ENCODE measurements around the gene PAQR6. TPM values are rescaled to one million over a fixed set of nuclear protein-coding genes. Genes with fewer than 3 reads are reported as not detected.

PAQR6 gene
- total and polyA plus RNA-seq, 7 donors: 0.30 to 1.2 (median 0.73) TPM

DNA sequence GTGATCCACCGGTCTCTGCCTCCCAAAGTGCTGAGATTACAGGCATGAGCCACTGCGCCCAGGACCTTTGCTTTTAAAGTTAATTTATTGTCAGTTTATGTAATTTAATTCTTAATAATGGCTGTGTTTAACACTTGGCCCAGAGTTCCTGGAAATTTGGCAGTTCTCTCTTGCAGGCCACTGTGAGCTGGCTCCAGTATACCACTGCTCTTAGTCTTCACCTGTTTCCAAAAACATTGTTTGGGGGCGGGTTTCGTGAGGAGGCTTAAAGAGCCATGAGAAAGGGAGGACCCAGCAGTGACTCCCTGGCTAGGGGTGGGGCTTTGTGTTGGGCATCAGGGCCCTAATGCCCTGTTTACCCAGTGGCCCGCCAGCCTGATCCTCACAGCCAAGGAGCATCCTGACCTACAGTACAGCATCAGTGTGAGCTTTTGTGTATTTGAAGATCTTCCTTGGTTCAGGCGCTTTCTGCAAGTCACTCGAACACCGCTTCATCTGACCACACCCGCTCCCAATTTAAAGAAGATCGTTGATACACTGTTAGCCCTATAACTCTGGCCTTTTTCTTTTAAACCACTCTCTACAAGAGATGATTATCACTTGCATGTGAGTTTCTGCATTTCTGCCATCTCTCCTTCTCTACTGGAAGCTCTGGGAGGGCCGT lies 17.9 kb downstream of the PAQR6 start:
- H3K9me3 ChIP-seq: no peaks in the 10 kb centered on the region
- 72 to 83% (median 73%) methylated on average over 11 of the region's 11 CpGs for WGBS, 3 donors
- intact Hi-C loops (cut with DNase I): no loop called here
- TF ChIP-seq, protein P1, sequence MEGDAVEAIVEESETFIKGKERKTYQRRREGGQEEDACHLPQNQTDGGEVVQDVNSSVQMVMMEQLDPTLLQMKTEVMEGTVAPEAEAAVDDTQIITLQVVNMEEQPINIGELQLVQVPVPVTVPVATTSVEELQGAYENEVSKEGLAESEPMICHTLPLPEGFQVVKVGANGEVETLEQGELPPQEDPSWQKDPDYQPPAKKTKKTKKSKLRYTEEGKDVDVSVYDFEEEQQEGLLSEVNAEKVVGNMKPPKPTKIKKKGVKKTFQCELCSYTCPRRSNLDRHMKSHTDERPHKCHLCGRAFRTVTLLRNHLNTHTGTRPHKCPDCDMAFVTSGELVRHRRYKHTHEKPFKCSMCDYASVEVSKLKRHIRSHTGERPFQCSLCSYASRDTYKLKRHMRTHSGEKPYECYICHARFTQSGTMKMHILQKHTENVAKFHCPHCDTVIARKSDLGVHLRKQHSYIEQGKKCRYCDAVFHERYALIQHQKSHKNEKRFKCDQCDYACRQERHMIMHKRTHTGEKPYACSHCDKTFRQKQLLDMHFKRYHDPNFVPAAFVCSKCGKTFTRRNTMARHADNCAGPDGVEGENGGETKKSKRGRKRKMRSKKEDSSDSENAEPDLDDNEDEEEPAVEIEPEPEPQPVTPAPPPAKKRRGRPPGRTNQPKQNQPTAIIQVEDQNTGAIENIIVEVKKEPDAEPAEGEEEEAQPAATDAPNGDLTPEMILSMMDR (IDR thresholded peaks at IDR 0.05): no peak
- DNase-seq: peak in 1 of 2 donors; percentile 29
- H3K4me3 ChIP-seq: no peak overlapping the region
- no peak overlapping the region for H3K27ac ChIP-seq
- no peaks in the 10 kb centered on the region for H3K27me3 ChIP-seq (ENCODE audit: insufficient read depth in 3 of 3, low read length in 2 of 3)
- ATAC-seq: no peak
- H3K4me1 ChIP-seq: peaks cover 5% of the 10 kb centered on the region
- peaks cover 5 to 63% of the 10 kb centered on the region in 2 donors for H3K36me3 ChIP-seq (ENCODE audit: insufficient read depth in 1 of 2, low read depth in 1 of 2)

DNA sequence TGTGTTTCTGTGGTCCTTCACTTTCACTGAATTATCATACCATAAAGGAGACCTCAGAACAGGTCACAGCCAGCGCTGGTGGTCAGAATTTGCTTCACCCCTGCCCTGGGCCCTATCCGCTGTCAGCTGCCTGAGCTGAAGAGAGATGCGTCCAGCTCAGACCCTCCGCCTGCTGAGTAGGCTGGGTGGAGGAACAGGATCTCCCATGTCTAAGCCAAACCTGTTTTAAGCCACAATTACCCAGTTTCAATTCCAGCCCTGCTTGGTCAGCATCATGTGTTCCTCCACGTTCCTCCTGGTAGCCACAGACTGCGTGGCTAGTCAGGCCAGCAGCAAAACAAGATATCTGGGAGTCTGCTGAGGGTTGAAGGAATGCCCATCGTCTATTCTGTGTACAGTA lies 19.4 kb downstream of the PAQR6 start:
- H3K9me3 ChIP-seq: no peaks in the 10 kb centered on the region
- 66 to 87% (median 75%) methylated on average over 7 of the region's 7 CpGs for WGBS, 3 donors
- no peak overlapping the region for H3K27ac ChIP-seq
- no peak overlapping the region for H3K4me3 ChIP-seq
- intact Hi-C loops (cut with DNase I): no loop called here
- TF ChIP-seq, protein P1 (IDR thresholded peaks at IDR 0.05): no peak
- ATAC-seq (no peak), DNase-seq (peak in 1 of 2 donors; percentile 47)
- H3K27me3 ChIP-seq (ENCODE audit: insufficient read depth in 3 of 3, low read length in 2 of 3): no peaks in the 10 kb centered on the region
- peaks cover 5% of the 10 kb centered on the region for H3K4me1 ChIP-seq
- H3K36me3 ChIP-seq (ENCODE audit: insufficient read depth in 1 of 2, low read depth in 1 of 2): peaks cover 1 to 59% of the 10 kb centered on the region in 2 donors

DNA sequence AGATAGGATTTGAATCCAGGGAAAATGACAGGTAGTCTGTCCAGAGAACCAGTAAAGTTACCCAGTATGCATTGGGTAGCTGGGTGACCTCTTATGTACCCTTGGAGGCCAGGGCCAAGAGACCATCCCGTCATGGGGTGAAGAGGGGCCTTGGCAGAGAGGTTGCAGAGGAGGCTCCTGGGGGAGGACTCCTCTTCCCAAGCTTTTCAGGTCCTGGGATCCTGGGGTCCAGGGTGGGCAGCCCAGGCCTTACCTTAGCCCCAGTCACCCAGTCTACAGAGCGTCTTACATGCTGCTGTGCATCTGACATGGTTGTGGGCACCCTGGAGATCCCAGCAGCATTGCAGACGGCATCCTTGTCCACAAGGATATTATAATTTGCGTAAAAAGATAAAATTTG lies 21.1 kb downstream of the PAQR6 start:
- 80 to 88% (median 82%) methylated on average over 4 of the region's 4 CpGs for WGBS, 3 donors
- Histone ChIP-seq H3K27me3 (ENCODE audit: insufficient read depth in 3 of 3, low read length in 2 of 3) (no peaks in the 10 kb centered on the region), H3K4me1 (peaks cover 5% of the 10 kb centered on the region), H3K4me3 (no peak overlapping the region), H3K36me3 (ENCODE audit: insufficient read depth in 1 of 2, low read depth in 1 of 2) (peaks cover 0 to 67% of the 10 kb centered on the region in 2 donors), H3K27ac (no peak overlapping the region), H3K9me3 (no peaks in the 10 kb centered on the region)
- DNase-seq: peak in 1 of 2 donors; percentile 15
- no peak for ATAC-seq
- TF ChIP-seq, protein P1 (IDR thresholded peaks at IDR 0.05): no peak
- intact Hi-C loops (cut with DNase I): no loop called here

DNA sequence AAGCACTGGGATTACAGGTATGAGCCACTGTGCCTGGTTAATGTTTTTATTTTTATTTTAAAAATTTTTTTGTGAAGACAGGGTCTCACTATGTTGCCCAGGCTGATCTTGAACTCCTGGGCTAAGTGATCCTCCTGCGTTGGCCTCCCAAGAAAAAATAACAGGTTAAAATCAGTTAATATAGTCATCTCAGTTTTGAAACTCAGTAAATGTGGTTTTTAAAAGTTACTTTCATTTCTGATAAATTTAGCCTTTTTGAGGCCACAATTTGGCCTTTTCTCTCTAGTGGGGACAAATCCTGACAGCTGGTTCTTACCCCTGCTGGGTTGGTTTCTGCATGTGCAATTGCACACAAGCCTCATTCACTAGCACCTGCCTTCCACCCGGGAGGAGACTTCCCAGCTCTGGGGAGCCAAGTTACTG lies 21.7 kb downstream of the PAQR6 start:
- DNase-seq (no peak), ATAC-seq (no peak)
- Histone ChIP-seq H3K4me3 (no peak overlapping the region), H3K27ac (no peak overlapping the region), H3K9me3 (no peaks in the 10 kb centered on the region), H3K4me1 (peaks cover 5% of the 10 kb centered on the region), H3K27me3 (ENCODE audit: insufficient read depth in 3 of 3, low read length in 2 of 3) (no peaks in the 10 kb centered on the region), H3K36me3 (ENCODE audit: insufficient read depth in 1 of 2, low read depth in 1 of 2) (peaks cover 0 to 74% of the 10 kb centered on the region in 2 donors)
- TF ChIP-seq, protein P1 (IDR thresholded peaks at IDR 0.05): no peak
- intact Hi-C loops (cut with DNase I): no loop called here
- 58 to 70% (median 70%) methylated on average over 2 of the region's 2 CpGs for WGBS, 3 donors

DNA sequence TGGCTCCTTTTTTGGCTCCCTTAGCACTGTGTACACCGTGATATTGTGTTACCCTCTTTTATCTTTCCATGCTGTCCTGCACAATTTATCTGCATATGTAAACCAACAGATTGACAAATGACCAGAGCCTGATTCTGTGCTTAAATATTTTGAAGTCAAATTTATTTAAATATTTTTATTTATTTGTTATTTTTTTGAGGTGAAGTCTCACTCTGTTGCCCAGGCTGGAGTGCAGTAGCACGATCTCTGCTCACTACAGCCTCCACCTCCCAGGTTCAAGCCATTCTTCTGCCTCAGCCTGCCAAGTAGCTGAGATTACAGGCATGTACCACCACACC lies 22.2 kb downstream of the PAQR6 start:
- peaks cover 0 to 79% of the 10 kb centered on the region in 2 donors for H3K36me3 ChIP-seq (ENCODE audit: insufficient read depth in 1 of 2, low read depth in 1 of 2)

More for the DNA sequence above, 22.2 kb downstream of the PAQR6 start:
- no peak overlapping the region for H3K4me3 ChIP-seq
- peaks cover 5% of the 10 kb centered on the region for H3K4me1 ChIP-seq
- TF ChIP-seq, protein P1 (IDR thresholded peaks at IDR 0.05): no peak
- DNase-seq (no peak), ATAC-seq (no peak)
- no peaks in the 10 kb centered on the region for H3K9me3 ChIP-seq
- no peaks in the 10 kb centered on the region for H3K27me3 ChIP-seq (ENCODE audit: insufficient read depth in 3 of 3, low read length in 2 of 3)
- WGBS, 3 donors: 7 to 15% (median 12%) methylated on average over 2 of the region's 2 CpGs
- H3K27ac ChIP-seq: no peak overlapping the region
- intact Hi-C loops (cut with DNase I): loop anchor here (1.0 to 2.0 kb wide), 3 partner anchors 79 to 135 kb away; no protein-coding TSS in a partner anchor

Data from psoas muscle (tissue), 8 donors.